Upper lobe of left lung (tissue), 4 donors: ENCODE data around the gene MICALL1.

Source experiments
- CTCF ChIP-seq, 6 experiments: fragments of 450-650 bp in 4 of 6; fragments of 200-600 bp in 2 of 6; sonication (generic) in 2 of 6; IDR thresholded peaks; one replicate each; pipeline ENCODE4 v1.5.1; 2016 to 2019; ENCODE audit warnings: antibody characterized with exemption in 6 of 6
- POLR2A ChIP-seq, 4 donors: fragments of 450-650 bp; IDR thresholded peaks; one replicate each; pipeline ENCODE4 v1.5.1; 2016 to 2017; ENCODE audit warnings: antibody characterized with exemption in 4 of 4, mild to moderate bottlenecking in 2 of 4
- POLR2AphosphoS5 ChIP-seq, 2 donors: sonication (generic); formaldehyde crosslinking; IDR thresholded peaks; one replicate each; pipeline ENCODE4 v1.5.1; 2017; ENCODE audit warnings: antibody characterized with exemption in 2 of 2

GRCh38 chr22:37943136-37943824 is 37.2 kb downstream of the MICALL1 start:
- TF ChIP-seq POLR2A (IDR thresholded peaks at IDR 0.05) (no peak), CTCF (IDR thresholded peaks at IDR 0.05) (no peak), POLR2AphosphoS5 (IDR thresholded peaks at IDR 0.05) (no peak)
